ENCODE data around the gene PPME1.

- TF ChIP-seq EZH2 (IDR thresholded peaks at IDR 0.05) (no peak), CTCF (IDR thresholded peaks at IDR 0.05) (no peak), EZH2phosphoT487 (IDR thresholded peaks at IDR 0.05) (no peak)
These were observed 95.9 kb downstream of the PPME1 start for GRCh38 chr11:74267014-74267413.

Measured in neural progenitor cell (in vitro differentiated cells).